Chondrocyte (in vitro differentiated cells): Measurements from ENCODE around the gene EXOC3L4. TPM values are rescaled to one million over a fixed set of nuclear protein-coding genes. Genes with fewer than 3 reads are reported as not detected.
"Not testable (repeated sequence)": the region's sequence is repeated elsewhere in the genome, so short reads cannot be mapped to it uniquely, and the experiment has no call there.

Experiments used
- DNase-seq: peaks from one replicate; pipeline ENCODE4 v3.0.0; 2021; ENCODE audit warnings: mixed read lengths, low spot score
- H3K27ac Mint-ChIP-seq: one replicate; pipeline ENCODE4 v1.8.0; 2021; ENCODE audit warnings: mild to moderate bottlenecking, moderate library complexity, mixed read lengths; ENCODE audit not compliant: unreplicated experiment
- H3K27me3 Mint-ChIP-seq: 2 replicates; pipeline ENCODE4 v1.8.0; 2021; ENCODE audit warnings: low read depth, mixed read lengths
- H3K36me3 Mint-ChIP-seq: 2 replicates; pipeline ENCODE4 v1.8.0; 2021; ENCODE audit warnings: low read depth, mixed read lengths
- H3K4me1 Mint-ChIP-seq: 2 replicates; pipeline ENCODE4 v1.8.0; 2021; ENCODE audit warnings: low read depth, mild to moderate bottlenecking, mixed read lengths
- H3K4me3 Mint-ChIP-seq: one replicate; pipeline ENCODE4 v1.8.0; 2021; ENCODE audit warnings: mild to moderate bottlenecking, moderate library complexity, mixed read lengths; ENCODE audit not compliant: unreplicated experiment
- H3K9me3 Mint-ChIP-seq: 2 replicates; pipeline ENCODE4 v1.8.0; 2021; ENCODE audit warnings: low read depth, mixed read lengths
- CTCF ChIP-seq: fragments of 200-600 bp; sonication (generic); IDR thresholded peaks from 2 replicates; pipeline ENCODE4 v1.5.0; 2021; ENCODE audit warnings: antibody characterized with exemption, mild to moderate bottlenecking, moderate library complexity
- total RNA-seq: library from RNA; stranded (reverse); gene quantifications from 3 replicates; pipeline ENCODE4 v1.2.1, GENCODE V29; 2021

The EXOC3L4 gene
- total RNA-seq, 1 donor from 2014 or later: not detected

- no peak for TF ChIP-seq CTCF
- H3K9me3 Mint-ChIP-seq: no peaks in the 10 kb centered on the region
- H3K36me3 Mint-ChIP-seq: no peaks in the 10 kb centered on the region
- H3K27me3 Mint-ChIP-seq: peaks cover 9% of the 10 kb centered on the region
- no peak overlapping the region for H3K27ac Mint-ChIP-seq
- no peak overlapping the region for H3K4me3 Mint-ChIP-seq
- DNase-seq: no peak
- no peaks in the 10 kb centered on the region for H3K4me1 Mint-ChIP-seq
These were observed 56.9 kb downstream of the EXOC3L4 start for GRCh38 chr14:103151270-103151945.

- H3K4me3 Mint-ChIP-seq: no peak overlapping the region
These were observed 60.5 kb downstream of the EXOC3L4 start for GRCh38 chr14:103155010-103155409.

GRCh38 chr14:103155416-103155815 is 60.9 kb downstream of the EXOC3L4 start:
- DNase-seq, H3K4me3 Mint-ChIP-seq, H3K9me3 Mint-ChIP-seq, H3K27ac Mint-ChIP-seq, H3K36me3 Mint-ChIP-seq, H3K4me1 Mint-ChIP-seq: not testable (repeated sequence)
- H3K27me3 Mint-ChIP-seq: peaks cover 25% of the 10 kb centered on the region

More at GRCh38 chr14:103155010-103155409, 60.5 kb downstream of the EXOC3L4 start:
- Mint-ChIP-seq H3K27me3 (peaks cover 25% of the 10 kb centered on the region), H3K27ac (no peak overlapping the region), H3K36me3 (peaks cover 1% of the 10 kb centered on the region), H3K9me3 (no peaks in the 10 kb centered on the region), H3K4me1 (no peaks in the 10 kb centered on the region)
- no peak for TF ChIP-seq CTCF
- no peak for DNase-seq

- peaks cover 1% of the 10 kb centered on the region for H3K36me3 Mint-ChIP-seq
- H3K4me1 Mint-ChIP-seq: no peaks in the 10 kb centered on the region
- no peak overlapping the region for H3K27ac Mint-ChIP-seq
- H3K9me3 Mint-ChIP-seq: no peaks in the 10 kb centered on the region
- peaks cover 25% of the 10 kb centered on the region for H3K27me3 Mint-ChIP-seq
- no peak overlapping the region for H3K4me3 Mint-ChIP-seq
- TF ChIP-seq CTCF: no peak
- no peak for DNase-seq
These were observed 61.4 kb downstream of the EXOC3L4 start for GRCh38 chr14:103155826-103156394.

GRCh38 chr14:103156651-103157378 is 62.3 kb downstream of the EXOC3L4 start:
- DNase-seq: no peak
- H3K27me3 Mint-ChIP-seq: peaks cover 21% of the 10 kb centered on the region
- peaks cover 1% of the 10 kb centered on the region for H3K36me3 Mint-ChIP-seq
- H3K9me3 Mint-ChIP-seq: no peaks in the 10 kb centered on the region
- no peak for TF ChIP-seq CTCF
- H3K4me3 Mint-ChIP-seq: no peak overlapping the region
- H3K4me1 Mint-ChIP-seq: no peaks in the 10 kb centered on the region
- H3K27ac Mint-ChIP-seq: no peak overlapping the region
